Central memory CD8-positive, alpha-beta T cell (primary cell): ENCODE data around the gene UCK2.
A peak's percentile ranks its signal among the peaks of the same experiment; 100 is the strongest.

Source experiments
- ATAC-seq: fragments of 150-1000 bp; cut with Tn5 transposase; replicated peaks from 2 replicates; pipeline ENCODE4 v1.10.0; 2022; ENCODE audit warnings: mild to moderate bottlenecking, moderate FRiP score, moderate number of reproducible peaks; ENCODE audit not compliant: poor library complexity, severe bottlenecking; ENCODE audit errors: extremely low read depth
- DNase-seq, 2 donors: peaks; one replicate each; pipeline ENCODE4 v3.0.0; 2021; ENCODE audit warnings: low spot score in 2 of 2
- H3K27ac Mint-ChIP-seq: one replicate; pipeline ENCODE4 v1.8.0; 2022; ENCODE audit warnings: low read depth, mild to moderate bottlenecking, moderate library complexity, mixed read lengths
- H3K27me3 Mint-ChIP-seq: one replicate; pipeline ENCODE4 v1.8.0; 2022; ENCODE audit warnings: mixed read lengths
- H3K36me3 Mint-ChIP-seq: one replicate; pipeline ENCODE4 v1.8.0; 2022; ENCODE audit warnings: mild to moderate bottlenecking, moderate library complexity, mixed read lengths; ENCODE audit not compliant: insufficient read depth
- H3K4me1 Mint-ChIP-seq: one replicate; pipeline ENCODE4 v1.8.0; 2022; ENCODE audit warnings: mixed read lengths
- H3K4me3 Mint-ChIP-seq: one replicate; pipeline ENCODE4 v1.8.0; 2022; ENCODE audit warnings: mild to moderate bottlenecking, moderate library complexity, mixed read lengths
- H3K9me3 Mint-ChIP-seq: one replicate; pipeline ENCODE4 v1.8.0; 2022; ENCODE audit warnings: mixed read lengths

Gene UCK2

DNA sequence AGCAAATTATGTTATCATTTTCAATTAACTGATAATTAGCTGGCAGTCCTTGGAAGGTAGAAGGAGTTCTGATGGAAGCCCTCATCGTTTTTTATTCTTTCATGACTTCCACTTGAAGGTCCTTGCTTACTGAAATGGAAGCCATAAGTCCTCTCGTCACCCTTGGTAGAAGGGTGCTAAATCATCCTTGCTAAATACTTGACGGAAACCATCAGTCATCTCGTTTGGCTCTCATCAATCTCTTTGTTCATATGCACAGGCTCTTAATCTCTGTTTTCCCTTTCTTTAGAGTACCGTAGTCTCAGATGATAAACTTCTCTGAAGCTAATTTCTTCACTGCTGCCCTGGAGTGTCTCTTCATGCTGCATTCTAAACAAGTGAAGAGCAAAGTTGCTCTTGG, 34.5 kb downstream of the UCK2 start:
- Mint-ChIP-seq H3K27ac (no peak overlapping the region), H3K36me3 (peaks cover 3% of the 10 kb centered on the region), H3K4me3 (no peak overlapping the region), H3K4me1 (peaks cover 6% of the 10 kb centered on the region), H3K27me3 (no peaks in the 10 kb centered on the region), H3K9me3 (no peaks in the 10 kb centered on the region)
- no peak for ATAC-seq
- no peak for DNase-seq

- H3K27ac Mint-ChIP-seq = no peak overlapping the region
- peaks cover 3% of the 10 kb centered on the region for H3K36me3 Mint-ChIP-seq
- no peak overlapping the region for H3K4me3 Mint-ChIP-seq
- H3K27me3 Mint-ChIP-seq = no peaks in the 10 kb centered on the region
- no peak for DNase-seq
- ATAC-seq = no peak
- no peaks in the 10 kb centered on the region for H3K9me3 Mint-ChIP-seq
- peaks cover 6% of the 10 kb centered on the region for H3K4me1 Mint-ChIP-seq
Measured at GRCh38 chr1:165862448-165862847, 35.0 kb downstream of the UCK2 start.

DNA sequence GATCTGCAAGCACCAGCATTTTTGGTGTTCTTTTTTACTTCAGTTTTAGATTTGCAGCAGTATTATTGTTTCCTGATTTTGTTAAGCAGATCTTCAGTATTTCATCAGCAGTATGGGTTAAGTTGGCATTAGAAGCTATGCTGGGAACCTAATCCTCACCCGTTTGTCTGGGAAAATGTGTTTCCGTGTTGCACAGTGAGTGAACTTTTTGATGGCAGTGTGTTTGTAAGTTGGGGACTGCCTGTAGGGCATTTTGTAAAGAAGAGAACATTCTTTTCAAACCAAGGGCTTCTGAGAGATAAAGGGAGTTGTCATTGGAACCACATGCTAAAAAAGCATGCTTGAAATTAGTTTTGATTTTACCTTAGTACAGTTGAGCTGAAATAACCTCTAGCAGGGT, 35.9 kb downstream of the UCK2 start:
- H3K27me3 Mint-ChIP-seq = no peaks in the 10 kb centered on the region
- H3K4me3 Mint-ChIP-seq = no peak overlapping the region
- ATAC-seq (no peak), DNase-seq (no peak)
- H3K27ac Mint-ChIP-seq = no peak overlapping the region
- no peaks in the 10 kb centered on the region for H3K9me3 Mint-ChIP-seq
- peaks cover 3% of the 10 kb centered on the region for H3K36me3 Mint-ChIP-seq
- H3K4me1 Mint-ChIP-seq = peaks cover 6% of the 10 kb centered on the region

GRCh38 chr1:165865633-165866340, 38.4 kb downstream of the UCK2 start:
- DNase-seq = no peak
- H3K4me1 Mint-ChIP-seq = peaks cover 2% of the 10 kb centered on the region
- H3K36me3 Mint-ChIP-seq = no peaks in the 10 kb centered on the region
- H3K27me3 Mint-ChIP-seq = no peaks in the 10 kb centered on the region
- no peak overlapping the region for H3K4me3 Mint-ChIP-seq
- H3K27ac Mint-ChIP-seq = no peak overlapping the region
- H3K9me3 Mint-ChIP-seq = no peaks in the 10 kb centered on the region
- ATAC-seq = no peak

- Mint-ChIP-seq H3K36me3 (peaks cover 5% of the 10 kb centered on the region), H3K9me3 (no peaks in the 10 kb centered on the region), H3K4me3 (no peak overlapping the region), H3K27me3 (no peaks in the 10 kb centered on the region), H3K27ac (no peak overlapping the region), H3K4me1 (peaks cover 18% of the 10 kb centered on the region)
- no peak for DNase-seq
- no peak for ATAC-seq
Measured at GRCh38 chr1:165869343-165869742, 41.9 kb downstream of the UCK2 start.

DNA sequence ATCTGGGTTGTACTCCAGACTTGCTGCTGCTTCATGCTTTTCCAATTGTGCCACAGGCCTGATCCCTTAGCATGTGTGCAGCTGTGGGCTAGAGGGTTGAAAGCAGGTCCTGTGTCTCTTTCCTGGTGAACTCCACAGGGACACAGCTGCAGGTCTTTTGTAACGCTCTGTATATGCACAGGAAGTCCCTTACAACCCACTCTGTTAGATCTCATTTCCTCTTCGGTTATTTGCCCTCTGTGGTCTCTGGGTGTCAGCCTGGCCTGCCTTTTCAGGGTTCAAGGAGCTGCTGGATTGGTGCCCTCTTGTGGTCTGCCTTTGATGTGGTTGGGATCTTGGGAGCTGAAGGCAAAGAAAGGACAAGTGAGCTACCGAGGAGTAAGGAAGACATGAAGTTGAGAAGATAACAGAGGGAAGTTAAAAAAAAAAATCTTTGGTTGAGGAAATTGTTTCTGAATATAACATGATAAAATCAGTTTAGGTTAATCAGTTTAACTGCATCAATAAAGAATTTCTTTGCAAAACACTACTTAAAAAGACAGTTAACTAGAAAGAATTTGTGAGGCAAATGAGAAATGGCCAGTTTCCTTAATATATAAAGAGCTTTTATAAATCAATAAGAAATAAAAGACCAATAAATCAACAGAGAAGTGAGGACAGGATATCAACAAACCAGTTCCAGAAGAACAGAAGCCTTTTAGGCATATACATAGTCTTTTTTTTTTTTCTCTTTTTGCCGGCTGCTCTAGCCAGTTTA, 44.1 kb downstream of the UCK2 start:
- ATAC-seq = peak; percentile 90
- DNase-seq = peak; percentile 22 to 56
- Mint-ChIP-seq H3K4me3 (peak overlapping the region; percentile 43), H3K9me3 (no peaks in the 10 kb centered on the region), H3K27me3 (no peaks in the 10 kb centered on the region), H3K36me3 (peaks cover 5% of the 10 kb centered on the region), H3K4me1 (peaks cover 25% of the 10 kb centered on the region), H3K27ac (peak overlapping the region; percentile 82)

GRCh38 chr1:165873481-165873880, 46.1 kb downstream of the UCK2 start:
- ATAC-seq = no peak
- H3K4me1 Mint-ChIP-seq = peaks cover 25% of the 10 kb centered on the region
- H3K9me3 Mint-ChIP-seq = no peaks in the 10 kb centered on the region
- no peak overlapping the region for H3K27ac Mint-ChIP-seq
- no peak overlapping the region for H3K4me3 Mint-ChIP-seq
- peaks cover 5% of the 10 kb centered on the region for H3K36me3 Mint-ChIP-seq
- H3K27me3 Mint-ChIP-seq = no peaks in the 10 kb centered on the region
- DNase-seq = no peak

DNA sequence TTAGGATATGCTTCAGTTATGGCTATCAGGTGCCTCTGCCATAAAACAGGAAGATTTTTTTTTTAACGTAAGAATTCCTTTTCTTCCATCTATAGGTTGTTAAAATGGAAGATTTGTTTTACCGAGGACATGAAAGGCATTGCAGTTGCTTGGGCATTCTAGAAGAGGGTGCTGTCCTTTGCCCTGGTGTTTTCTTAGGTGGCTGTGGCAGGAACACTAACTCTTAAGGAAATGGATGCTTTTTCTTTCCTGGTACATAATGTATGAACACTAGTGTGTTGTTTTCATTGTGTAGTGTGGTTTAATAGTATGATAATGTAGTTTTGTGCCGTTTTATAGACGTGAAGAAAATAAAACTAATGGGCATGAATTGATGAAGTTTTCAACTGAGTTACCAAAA, 47.2 kb downstream of the UCK2 start:
- Mint-ChIP-seq H3K4me3 (no peak overlapping the region), H3K27ac (no peak overlapping the region), H3K36me3 (peaks cover 5% of the 10 kb centered on the region), H3K27me3 (no peaks in the 10 kb centered on the region), H3K9me3 (no peaks in the 10 kb centered on the region), H3K4me1 (peaks cover 25% of the 10 kb centered on the region)
- ATAC-seq (no peak), DNase-seq (no peak)

DNA sequence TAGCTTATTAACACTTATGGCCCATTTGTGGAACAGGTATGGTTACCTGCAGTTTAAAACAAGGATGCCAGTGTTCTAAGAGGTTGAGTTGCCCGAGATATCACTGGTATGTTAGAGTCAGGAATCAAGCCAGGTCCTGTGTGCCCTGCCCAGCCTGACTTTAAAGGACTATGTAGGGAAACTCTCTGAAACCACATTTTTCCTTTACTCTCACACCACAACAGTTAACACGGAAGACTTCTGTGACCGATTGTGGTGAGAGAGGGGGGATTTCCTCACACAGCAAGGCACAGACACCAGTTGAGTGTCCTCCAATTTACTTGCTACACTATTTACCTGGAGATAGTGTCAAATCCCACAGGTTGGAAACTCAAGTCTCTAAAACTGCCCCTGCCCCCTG, 47.8 kb downstream of the UCK2 start:
- H3K4me3 Mint-ChIP-seq = no peak overlapping the region
- H3K36me3 Mint-ChIP-seq = peaks cover 5% of the 10 kb centered on the region
- H3K27ac Mint-ChIP-seq = no peak overlapping the region
- peaks cover 25% of the 10 kb centered on the region for H3K4me1 Mint-ChIP-seq
- DNase-seq (no peak), ATAC-seq (no peak)
- no peaks in the 10 kb centered on the region for H3K27me3 Mint-ChIP-seq
- H3K9me3 Mint-ChIP-seq = no peaks in the 10 kb centered on the region

DNA sequence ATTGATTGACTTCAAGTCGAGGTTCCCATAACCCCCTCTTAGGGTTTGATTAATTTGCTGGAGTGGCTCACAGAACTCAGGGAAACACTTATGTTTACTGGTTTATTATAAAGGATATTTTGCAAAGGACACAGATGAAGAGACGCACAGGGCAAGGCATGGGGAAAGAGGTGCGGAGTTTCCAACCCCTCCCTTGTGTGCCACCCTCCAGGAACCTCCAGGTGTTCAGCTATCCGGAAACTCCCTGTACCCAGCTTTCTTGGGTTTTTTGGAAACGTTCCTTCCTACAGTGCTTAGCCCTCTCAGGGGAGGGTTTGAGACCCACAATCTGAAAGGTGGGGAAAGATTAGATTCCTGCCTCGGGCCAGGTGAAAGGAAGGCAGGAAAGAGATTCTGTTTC, 48.2 kb downstream of the UCK2 start:
- H3K27ac Mint-ChIP-seq = no peak overlapping the region
- H3K36me3 Mint-ChIP-seq = peaks cover 5% of the 10 kb centered on the region
- ATAC-seq (no peak), DNase-seq (no peak)
- peaks cover 25% of the 10 kb centered on the region for H3K4me1 Mint-ChIP-seq
- H3K27me3 Mint-ChIP-seq = no peaks in the 10 kb centered on the region
- H3K9me3 Mint-ChIP-seq = no peaks in the 10 kb centered on the region
- H3K4me3 Mint-ChIP-seq = no peak overlapping the region

- Mint-ChIP-seq H3K27me3 (no peaks in the 10 kb centered on the region), H3K4me1 (peaks cover 20% of the 10 kb centered on the region), H3K27ac (no peak overlapping the region), H3K9me3 (no peaks in the 10 kb centered on the region), H3K4me3 (no peak overlapping the region), H3K36me3 (peaks cover 5% of the 10 kb centered on the region)
- no peak for DNase-seq
- no peak for ATAC-seq
Measured at GRCh38 chr1:165876121-165876520, 48.7 kb downstream of the UCK2 start.

- Mint-ChIP-seq H3K9me3 (no peaks in the 10 kb centered on the region), H3K27me3 (no peaks in the 10 kb centered on the region), H3K36me3 (no peaks in the 10 kb centered on the region), H3K4me3 (no peak overlapping the region), H3K27ac (no peak overlapping the region), H3K4me1 (peaks cover 14% of the 10 kb centered on the region)
- DNase-seq (no peak), ATAC-seq (no peak)
Measured at GRCh38 chr1:165877411-165877810, 50.0 kb downstream of the UCK2 start.

DNA sequence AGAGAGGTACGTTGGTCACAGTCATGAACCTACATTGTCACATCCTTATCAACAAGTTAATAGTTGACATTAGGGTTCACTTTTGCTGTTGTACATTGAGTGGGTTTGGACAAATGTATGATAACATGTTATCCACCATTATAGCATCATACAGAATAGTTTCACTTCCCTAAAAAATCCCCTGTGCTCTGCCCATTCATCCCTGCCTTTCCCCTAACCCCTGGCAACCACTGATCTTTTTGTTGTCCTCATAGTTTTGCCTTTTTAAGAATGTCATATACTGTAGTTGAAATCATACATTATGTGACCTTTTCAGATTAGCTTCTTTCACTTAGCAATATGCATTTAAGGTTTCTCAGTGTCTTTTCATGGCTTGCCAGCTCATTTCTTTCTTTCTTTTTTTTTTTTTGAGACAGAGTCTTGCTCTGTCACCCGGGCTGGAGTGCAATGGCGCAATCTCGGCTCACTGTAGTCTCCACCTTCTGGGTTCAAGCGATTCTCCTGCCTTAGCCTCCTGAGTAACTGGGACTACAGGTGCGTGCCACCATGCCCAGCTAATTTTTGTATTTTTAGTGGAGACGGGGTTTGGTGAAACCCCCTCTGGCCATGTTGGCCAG, 50.6 kb downstream of the UCK2 start:
- ATAC-seq (no peak), DNase-seq (no peak)
- Mint-ChIP-seq H3K4me3 (no peak overlapping the region), H3K36me3 (no peaks in the 10 kb centered on the region), H3K4me1 (peaks cover 8% of the 10 kb centered on the region), H3K27me3 (no peaks in the 10 kb centered on the region), H3K9me3 (no peaks in the 10 kb centered on the region), H3K27ac (no peak overlapping the region)
